GM12878 (cell line): ENCODE results near the gene PLIN3. TPM values are rescaled to one million over a fixed set of nuclear protein-coding genes. Genes with fewer than 3 reads are reported as not detected.
A peak's percentile ranks its signal among the peaks of the same experiment; 100 is the strongest.

Experiments used
- CHD2 ChIP-seq: IDR thresholded peaks from 2 replicates; pipeline ENCODE4 v1.6.1; 2011; ENCODE audit warnings: low read depth, low read length, improper control_type of control experiment, borderline replicate concordance
- E4F1 ChIP-seq: fragments of 450-650 bp; IDR thresholded peaks from 2 replicates; pipeline ENCODE4 v1.6.1; 2018; ENCODE audit warnings: borderline replicate concordance, mild to moderate bottlenecking; ENCODE audit not compliant: partially characterized antibody
- HCFC1 ChIP-seq: fragments of 150-350 bp; IDR thresholded peaks from 2 replicates; pipeline ENCODE4 v1.6.1; 2014; ENCODE audit warnings: low read length
- HDGF ChIP-seq: fragments of 450-650 bp; IDR thresholded peaks from 2 replicates; pipeline ENCODE4 v1.6.1; 2016; ENCODE audit warnings: antibody characterized with exemption
- JUND ChIP-seq: IDR thresholded peaks from 2 replicates; pipeline ENCODE4 v1.6.1; 2012; ENCODE audit warnings: low read depth, mild to moderate bottlenecking, low read length, improper control_type of control experiment, moderate library complexity
- KLF5 ChIP-seq: fragments of 450-650 bp; IDR thresholded peaks from 2 replicates; pipeline ENCODE4 v1.6.1; 2014; ENCODE audit warnings: mild to moderate bottlenecking; ENCODE audit not compliant: partially characterized antibody
- MLLT1 ChIP-seq: fragments of 450-650 bp; IDR thresholded peaks from 2 replicates; pipeline ENCODE4 v1.6.1; 2016; ENCODE audit warnings: mild to moderate bottlenecking
- MTA2 ChIP-seq: fragments of 450-650 bp; IDR thresholded peaks from 2 replicates; pipeline ENCODE4 v1.6.1; 2016; ENCODE audit warnings: low read depth, mild to moderate bottlenecking, moderate library complexity
- PAX5 ChIP-seq: IDR thresholded peaks from 2 replicates; pipeline ENCODE4 v1.6.1; 2011; ENCODE audit warnings: low read depth, low read length, borderline replicate concordance
- PML ChIP-seq: IDR thresholded peaks from 2 replicates; pipeline ENCODE4 v1.6.1; 2012; ENCODE audit warnings: low read length, inconsistent platforms
- POLR2AphosphoS2 ChIP-seq: IDR thresholded peaks from 2 replicates; pipeline ENCODE4 v1.6.1; 2011; ENCODE audit warnings: low read depth, mild to moderate bottlenecking, low read length, improper control_type of control experiment, moderate library complexity
- RAD51 ChIP-seq: fragments of 450-650 bp; IDR thresholded peaks from 2 replicates; pipeline ENCODE4 v1.6.1; 2016; ENCODE audit warnings: moderate library complexity, mild to moderate bottlenecking, inconsistent platforms
- RELB ChIP-seq: fragments of 450-650 bp; IDR thresholded peaks from 2 replicates; pipeline ENCODE4 v1.6.1; 2017; ENCODE audit warnings: low read depth, mild to moderate bottlenecking, moderate library complexity
- SIX5 ChIP-seq: IDR thresholded peaks from 2 replicates; pipeline ENCODE4 v1.6.1; 2011; ENCODE audit warnings: mild to moderate bottlenecking, low read depth, low read length, moderate library complexity; ENCODE audit not compliant: severe bottlenecking
- SMC3 ChIP-seq: IDR thresholded peaks from 2 replicates; pipeline ENCODE4 v1.6.1; 2011; ENCODE audit warnings: low read length, improper control_type of control experiment, borderline replicate concordance
- SPI1 ChIP-seq: IDR thresholded peaks from 2 replicates; pipeline ENCODE4 v1.6.1; 2011; ENCODE audit warnings: low read depth, mild to moderate bottlenecking, low read length, moderate library complexity, borderline replicate concordance; ENCODE audit not compliant: insufficient read depth
- SREBF1 ChIP-seq: IDR thresholded peaks from 2 replicates; pipeline ENCODE4 v1.6.1; 2012; ENCODE audit warnings: mild to moderate bottlenecking, low read length
- STAT1 ChIP-seq: fragments of 450-650 bp; conservative IDR thresholded peaks from 2 replicates; pipeline ENCODE4 v1.6.1; 2014; ENCODE audit warnings: antibody characterized with exemption, mild to moderate bottlenecking
- USF1 ChIP-seq: IDR thresholded peaks from 2 replicates; pipeline ENCODE4 v1.6.1; 2011; ENCODE audit warnings: borderline replicate concordance, low read depth, mild to moderate bottlenecking, moderate library complexity, mixed read lengths, low read length; ENCODE audit not compliant: insufficient read depth; ENCODE audit errors: extremely low read length
- ZNF24 ChIP-seq: fragments of 450-650 bp; IDR thresholded peaks from 2 replicates; pipeline ENCODE4 v1.6.1; 2017; ENCODE audit warnings: antibody characterized with exemption, mild to moderate bottlenecking
- ZNF622 ChIP-seq: fragments of 450-650 bp; IDR thresholded peaks from 2 replicates; pipeline ENCODE4 v1.6.1; 2017; ENCODE audit warnings: mild to moderate bottlenecking, inconsistent platforms
- polyA plus RNA-seq, 11 experiments: library from polyadenylated mRNA; depleted of rRNA in 4 of 11; unstranded in 6 of 11; stranded (reverse) in 5 of 11; fragments of >200 nt; fragmentation: Nextera tagmentation in 4 of 11; fragmentation: Illumina TruSeq in 1 of 11; extraction: Ambion mirVana in 4 of 11; extraction: Trizol in 1 of 11; gene quantifications; 1 replicate in 1 of 11; 2 replicates in 10 of 11; pipeline versions ENCODE4 v1.2.1 to v1.2.3, GENCODE V29; 2011 to 2016; ENCODE audit warnings: inconsistent platforms in 2 of 11, missing spikeins in 2 of 11, low read depth in 1 of 11
- total RNA-seq, 4 experiments: library from RNA; depleted of rRNA in 3 of 4; stranded (reverse); fragments of >200 nt in 3 of 4; fragmentation: Illumina TruSeq in 1 of 4; extraction: Trizol in 1 of 4; gene quantifications; 2 replicates each; pipeline versions ENCODE4 v1.2.1 to v1.2.3, GENCODE V29; 2013 to 2021

PLIN3 gene
- total and polyA plus RNA-seq, 10 of the 15 experiments (the other 5 are each of a cell fraction or from before 2014, with no cell fraction given), result 7.7 to 71.4 (median 66.8) TPM

GRCh38 chr19:4815426-4816201 lies 51.9 kb downstream of the PLIN3 start (continued):
- TF ChIP-seq USF1 (peak; percentile 91), JUND (no peak), SPI1 (peak; percentile 64; the same call in 1 of the 2 replicates), POLR2AphosphoS2 (0 out of 2 replicates have a peak, but pooled peaks have one; percentile 17), SIX5 (peak; percentile 78), RAD51 (peak; percentile 90), ZNF24 (no peak), KLF5 (no peak), HDGF (0 out of 2 replicates have a peak, but pooled peaks have one; percentile 11), SMC3 (no peak), CHD2 (peak; percentile 46; the same call in 1 of the 2 replicates), SREBF1 (no peak), E4F1 (no peak), MTA2 (no peak), MLLT1 (no peak), PML (0 out of 2 replicates have a peak, but pooled peaks have one; percentile 40), STAT1 (0 out of 2 replicates have a peak, but pooled peaks have one; percentile 22), HCFC1 (peak; percentile 83), RELB (no peak), PAX5 (no peak), ZNF622 (no peak)
- TF ChIP-seq, all 136 proteins: peak for 28
